Endothelial cell of hepatic sinusoid (primary cell): Measurements from ENCODE around the gene INAFM2.

Source experiments
- in situ Hi-C: cut with HindIII; loops from 2 replicates; pipeline ENCODE4 v1.10.0; 2017; ENCODE audit warnings: low sequenced_read_pairs

Gene INAFM2

DNA sequence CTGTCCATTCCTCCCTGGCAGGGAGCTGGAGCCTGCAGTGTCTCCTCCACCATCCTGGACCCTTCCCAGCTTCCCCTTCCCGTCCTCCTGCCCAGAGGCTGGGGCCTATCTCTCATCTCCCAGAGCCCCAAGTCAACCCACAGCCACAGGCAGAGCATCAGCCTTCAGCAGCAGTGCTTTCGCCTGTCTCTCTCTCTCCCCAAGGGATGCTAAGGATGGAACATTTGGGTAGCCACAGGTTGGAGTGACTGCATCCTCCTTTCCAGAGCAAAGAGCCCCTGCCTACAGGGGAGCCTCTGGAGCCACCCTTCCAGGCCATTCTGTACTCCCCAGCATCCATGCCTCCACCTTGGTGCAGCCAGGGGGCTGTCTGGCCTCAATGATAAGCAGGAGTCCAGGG, 19.9 kb upstream of the INAFM2 start:
- in situ Hi-C loops: no loop called here

DNA sequence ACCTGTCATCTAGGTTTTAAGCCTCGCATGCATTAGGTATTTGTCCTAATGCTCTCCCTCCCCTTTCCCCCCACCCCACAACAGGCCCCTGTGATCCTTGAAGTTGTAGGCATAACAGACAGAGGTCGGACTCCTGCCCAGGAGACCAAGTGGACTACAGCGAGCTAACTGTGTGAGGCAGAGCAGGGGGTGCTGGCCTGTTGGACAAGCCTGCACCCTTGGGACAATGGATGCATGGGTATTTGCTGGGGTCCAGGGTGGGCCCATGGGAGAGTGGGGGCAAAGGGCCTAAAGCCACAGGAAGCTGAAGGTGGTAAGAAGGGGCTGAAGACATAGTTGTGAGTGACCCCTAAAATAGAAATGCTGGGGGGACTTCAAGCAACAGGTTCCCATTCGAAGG, 18.2 kb upstream of the INAFM2 start:
- in situ Hi-C loops: loop anchor here (5.0 kb wide), 1 partner anchor 83 kb away; no protein-coding TSS in a partner anchor

DNA sequence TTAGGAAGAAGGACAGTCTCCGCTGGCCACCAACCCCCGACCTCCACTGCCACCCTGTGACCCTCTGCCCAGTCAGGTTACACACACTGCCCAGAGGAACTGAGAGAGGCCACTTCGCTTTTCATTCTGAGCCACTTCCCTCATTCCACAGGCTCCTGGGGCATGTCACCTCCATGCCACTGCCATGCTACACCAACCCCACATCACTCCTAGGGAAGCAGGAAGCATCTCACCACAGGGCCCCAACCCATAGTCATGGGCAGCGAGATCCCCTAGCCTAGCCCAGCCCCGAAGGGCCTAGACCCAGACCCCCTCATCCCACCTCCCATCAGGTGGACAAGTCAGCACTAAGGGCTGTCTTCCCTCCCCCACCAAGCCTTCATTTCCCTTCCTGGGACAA, 17.1 kb upstream of the INAFM2 start:
- in situ Hi-C loops: loop anchor here (5.0 kb wide), 1 partner anchor 84 kb away; no protein-coding TSS in a partner anchor

DNA sequence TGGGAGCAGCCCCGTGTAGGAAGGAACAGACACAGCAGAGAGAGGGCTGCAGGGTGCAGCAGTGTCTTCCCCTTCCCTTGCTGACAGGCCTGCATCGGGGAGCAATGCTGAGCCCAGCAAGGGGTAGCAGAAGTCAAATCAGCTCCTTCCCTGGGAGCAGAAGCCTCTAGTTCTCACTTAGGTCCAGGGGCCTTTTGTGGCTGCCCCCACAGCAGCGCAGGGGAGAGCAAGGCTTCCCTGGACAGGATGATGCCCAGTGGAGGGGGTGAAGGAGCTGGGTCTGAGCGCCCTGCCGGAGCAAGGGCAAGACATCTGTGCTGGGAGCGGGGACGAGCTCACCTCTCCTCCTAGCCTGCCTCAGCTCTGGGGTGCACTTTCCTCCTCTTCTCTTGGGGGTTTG, 16.6 kb upstream of the INAFM2 start:
- in situ Hi-C loops: loop anchor here (5.0 kb wide), 1 partner anchor 85 kb away; no protein-coding TSS in a partner anchor

DNA sequence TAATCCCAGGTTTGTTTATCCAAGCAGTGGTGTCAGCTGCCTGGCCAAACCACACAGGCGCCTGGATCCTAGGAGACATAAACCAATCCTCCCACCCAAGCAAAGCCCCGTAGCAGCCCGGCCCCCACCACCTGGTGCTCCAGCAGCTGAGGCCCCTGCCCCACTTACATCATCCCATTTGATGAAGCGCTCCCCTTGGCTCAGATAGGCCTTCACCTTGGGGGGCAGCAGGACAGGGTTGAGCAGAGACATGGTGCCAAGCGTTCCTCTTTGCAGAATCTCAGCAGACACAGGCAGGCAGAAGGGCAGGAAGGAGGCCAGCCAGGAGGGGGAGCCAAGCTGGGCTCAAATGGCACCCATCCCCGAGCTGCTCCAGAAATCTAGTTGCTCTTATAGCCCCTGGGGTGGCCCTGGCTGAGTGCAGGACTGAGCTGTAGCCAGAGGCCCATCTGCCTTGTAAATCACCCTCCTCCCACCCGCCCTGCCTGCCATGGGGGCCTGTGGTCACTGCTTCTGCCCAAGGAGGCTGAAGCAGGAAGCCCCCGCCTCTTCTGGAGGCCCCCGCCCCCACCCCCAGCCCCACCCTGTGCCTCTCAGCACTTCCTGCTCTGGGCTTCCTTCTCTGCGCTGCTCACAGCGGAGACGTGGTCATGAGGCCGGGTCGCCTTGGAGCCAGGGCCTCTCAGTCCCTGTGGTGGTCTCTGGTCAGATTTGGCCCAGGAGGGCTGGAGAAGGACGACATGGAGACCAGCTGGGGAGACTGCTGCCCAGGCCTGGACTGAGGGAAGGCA, 15.9 kb upstream of the INAFM2 start, which contains the start of gene PLCB2:
Gene PLCB2, minus strand, starts transcription at position 515 of the 791 bp plus-strand sequence. Its CDS starts 263 bp downstream, at position 252.
- in situ Hi-C loops: loop anchor here (5.0 kb wide), 1 partner anchor 85 kb away; no protein-coding TSS in a partner anchor

DNA sequence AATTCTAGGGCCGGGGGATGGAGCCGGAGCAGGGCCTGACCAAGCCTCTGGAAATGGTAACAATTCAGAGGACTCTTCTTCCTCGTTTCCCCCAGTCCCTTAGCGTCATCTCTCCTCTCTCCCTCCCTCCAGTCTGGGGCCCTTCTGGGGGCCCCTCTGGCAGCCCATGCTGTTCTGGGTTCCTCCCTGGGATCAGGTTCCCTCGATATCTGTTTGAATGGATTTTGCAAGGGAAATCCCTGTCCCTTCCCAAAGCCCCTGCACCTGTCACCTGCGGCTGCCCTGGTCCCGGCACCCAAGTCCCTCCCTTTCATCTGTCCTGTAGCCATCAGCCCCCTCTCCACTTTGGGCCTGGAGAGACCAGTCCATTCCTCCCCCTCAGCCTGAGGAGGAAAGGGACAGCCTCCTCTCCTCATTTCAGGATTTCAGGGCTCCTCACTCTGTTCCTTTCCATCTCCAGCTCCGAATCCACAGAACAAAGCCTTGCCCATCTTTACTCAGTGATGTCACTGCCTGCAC, 14.1 kb upstream of the INAFM2 start:
- in situ Hi-C loops: loop anchor here (5.0 kb wide), 1 partner anchor 87 kb away; no protein-coding TSS in a partner anchor

DNA sequence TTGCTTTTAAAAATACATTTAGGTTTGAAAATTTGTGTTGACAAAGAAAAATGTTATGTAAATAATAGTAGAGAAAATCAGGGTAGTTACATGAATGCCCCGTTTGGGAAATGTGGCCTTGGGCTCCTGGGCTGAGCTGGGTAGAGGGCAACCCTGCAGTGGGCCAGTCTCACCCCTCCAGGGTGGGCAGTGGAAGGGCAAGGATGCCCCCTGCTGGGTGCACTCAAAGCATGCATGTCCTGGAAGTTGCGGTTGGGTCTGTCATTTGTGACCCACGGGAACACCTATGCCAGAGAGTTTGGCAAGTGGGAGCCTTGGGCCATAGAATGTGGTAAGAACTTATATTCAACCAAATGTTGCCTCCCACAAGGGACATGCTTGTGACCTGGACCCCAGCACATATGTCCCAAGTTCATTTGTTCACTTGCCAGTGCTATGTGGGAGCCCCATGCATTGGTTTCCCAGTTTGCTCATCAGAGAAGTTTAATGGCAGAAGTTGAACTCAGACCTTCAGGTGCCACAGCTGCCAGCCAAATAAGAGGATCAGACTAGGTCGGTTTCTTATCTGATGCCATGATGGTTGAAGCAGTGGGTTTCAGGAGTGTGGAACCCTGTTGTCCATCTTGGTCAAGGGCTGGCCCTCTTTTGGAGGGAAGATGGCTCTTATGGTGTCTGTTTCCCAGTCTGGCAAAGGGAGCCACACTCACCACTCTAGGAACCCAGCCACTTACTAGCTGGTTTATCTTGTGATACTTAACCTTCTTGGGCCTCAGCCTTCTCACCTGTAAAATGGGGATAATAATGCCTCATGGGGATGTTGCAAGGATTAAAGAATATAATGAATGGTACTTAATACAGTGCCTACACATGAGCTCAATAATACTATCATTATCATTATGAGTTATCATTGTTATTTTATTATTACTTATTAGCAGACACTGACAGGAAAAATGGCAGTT, 13.2 kb upstream of the INAFM2 start:
- in situ Hi-C loops: no loop called here

DNA sequence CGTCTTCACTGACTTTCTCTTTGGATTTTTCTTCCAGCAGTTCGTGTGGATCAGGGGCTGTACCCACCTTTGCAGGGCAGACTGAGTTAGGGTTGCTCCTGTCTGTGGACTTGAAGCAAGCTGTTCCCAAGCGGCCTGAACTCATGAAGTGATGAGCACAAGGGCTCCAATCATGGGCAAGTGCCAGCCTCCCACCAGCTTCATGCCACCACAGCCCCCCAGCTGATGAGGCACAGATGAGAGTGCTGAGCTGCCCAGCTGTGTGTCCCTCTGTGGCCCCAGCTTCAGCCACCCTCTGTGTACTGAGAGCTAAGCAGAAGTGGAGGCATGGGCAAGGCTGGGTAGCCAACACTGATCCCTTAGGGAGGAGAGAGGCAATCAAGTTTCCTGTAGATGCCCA, 12.5 kb upstream of the INAFM2 start:
- in situ Hi-C loops: no loop called here

DNA sequence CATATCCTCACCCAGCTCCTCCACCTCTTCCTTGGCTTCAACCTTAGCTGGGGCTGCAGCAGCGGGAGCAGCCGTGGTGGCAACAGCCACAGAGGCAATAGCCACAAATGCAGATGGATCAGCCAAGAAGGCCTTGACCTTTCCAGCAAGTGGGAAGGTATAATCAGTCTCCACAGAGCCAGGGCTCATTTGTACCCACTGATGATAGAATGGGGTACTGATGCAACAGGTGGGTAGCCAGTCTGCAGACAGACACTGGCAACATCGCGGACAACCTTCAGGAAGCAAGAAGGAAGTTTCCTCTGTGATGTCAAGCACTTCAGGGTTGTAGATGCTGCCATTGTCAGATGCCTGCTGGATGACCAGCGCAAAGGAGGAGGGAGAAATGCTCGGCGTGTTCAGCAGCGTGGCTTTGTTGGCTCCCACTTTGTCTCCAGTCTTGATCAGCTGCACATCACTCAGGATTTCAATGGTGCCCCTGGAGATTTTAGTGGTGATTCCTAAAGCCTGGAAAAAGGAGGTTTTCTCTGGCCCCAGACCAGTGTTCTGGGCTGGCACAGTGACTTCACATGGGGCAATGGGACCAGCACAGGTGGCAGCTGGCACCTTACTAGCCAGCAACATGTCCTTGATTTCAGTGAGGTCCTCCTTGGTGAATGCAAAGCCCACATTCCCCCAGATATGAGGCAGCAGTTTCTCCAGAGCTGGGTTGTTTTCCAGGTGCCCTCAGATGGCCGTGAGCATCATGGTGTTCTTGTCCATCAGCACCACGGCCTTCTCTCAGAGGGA, 10.9 kb upstream of the INAFM2 start:
- in situ Hi-C loops: no loop called here

DNA sequence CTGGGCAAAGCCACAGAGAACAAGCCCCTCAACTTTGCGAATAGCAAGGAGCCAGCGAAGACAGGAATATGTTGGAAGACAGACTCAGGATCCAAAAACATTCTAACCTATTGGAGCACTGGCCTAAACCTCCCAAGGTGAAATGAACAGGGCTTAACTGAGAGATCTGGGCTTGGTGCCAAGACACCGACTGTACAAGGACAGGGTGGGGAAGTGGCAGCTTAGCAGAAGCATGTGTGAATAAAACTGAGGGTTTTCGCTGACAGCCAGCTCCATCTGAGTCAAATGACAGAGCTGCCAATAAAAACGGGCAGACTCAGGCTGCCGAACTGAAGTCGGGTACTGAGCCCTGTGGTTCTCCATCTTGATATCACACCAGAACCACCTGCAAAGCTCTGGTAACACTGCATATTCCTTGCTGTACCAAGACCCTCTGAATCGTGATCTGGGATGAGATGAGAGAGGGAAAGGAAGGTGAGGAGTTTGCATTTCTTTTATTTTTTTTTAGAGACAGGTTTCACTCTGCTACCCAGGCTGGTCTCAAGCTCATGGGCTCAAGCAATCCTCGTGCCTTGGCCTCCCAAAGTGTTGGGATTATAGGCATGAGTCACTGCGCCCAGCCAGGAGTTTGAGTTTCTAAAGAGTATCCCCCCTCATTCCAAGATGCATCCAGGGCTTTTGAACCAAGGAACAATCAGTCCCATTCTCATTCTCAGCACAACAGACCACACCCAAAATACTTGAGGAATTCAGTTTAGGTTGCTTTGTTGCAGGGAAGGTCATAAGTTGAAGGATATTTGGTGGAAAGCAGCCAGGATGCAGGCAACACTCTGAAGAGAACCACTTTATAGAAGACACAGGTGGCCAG, 9.7 kb upstream of the INAFM2 start:
- in situ Hi-C loops: no loop called here

DNA sequence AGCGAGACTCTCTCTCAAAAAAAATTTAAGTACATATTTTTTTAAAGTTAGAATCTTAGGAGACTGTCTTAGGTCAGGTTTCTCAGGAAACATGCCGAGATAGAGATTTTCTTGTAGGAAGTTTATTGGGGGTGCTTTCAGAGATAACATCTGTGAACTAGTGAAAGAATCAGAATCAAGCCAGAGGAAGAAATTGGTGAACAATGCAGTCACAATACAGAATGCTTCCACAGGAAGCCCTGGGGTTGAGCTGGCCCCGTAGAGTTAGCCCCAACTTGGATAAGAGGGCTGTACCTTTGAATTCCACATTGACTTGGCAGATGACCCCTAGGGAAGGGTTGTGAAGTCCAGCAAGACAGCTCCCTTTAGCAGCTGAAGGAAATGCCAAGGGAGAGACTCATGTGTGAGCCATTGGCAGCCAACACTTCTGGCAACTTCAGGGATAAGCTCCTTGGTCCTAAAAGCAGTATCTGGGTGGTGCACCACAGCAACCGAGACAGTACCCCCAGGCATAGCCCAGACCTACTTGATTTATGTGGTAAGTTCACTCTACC, 8.7 kb upstream of the INAFM2 start:
- in situ Hi-C loops: no loop called here

DNA sequence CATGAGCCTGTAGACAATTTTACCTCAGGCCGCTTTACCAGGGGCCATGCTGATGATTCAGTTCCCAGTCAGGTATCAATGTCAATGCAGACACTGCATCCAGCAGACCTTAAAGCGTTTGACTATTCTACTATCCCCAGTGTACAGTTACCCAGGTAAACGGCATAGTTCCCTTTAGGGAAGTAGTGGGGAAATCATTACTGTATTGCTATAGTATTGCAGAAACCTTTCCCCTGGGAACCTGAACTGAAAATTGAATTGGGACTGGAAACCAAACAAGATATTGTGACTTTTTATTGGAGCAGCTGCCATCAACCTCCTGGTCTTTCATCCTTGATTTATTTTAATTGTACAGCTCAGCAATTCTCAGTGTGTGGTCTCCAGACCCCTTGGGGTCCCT, 6.6 kb upstream of the INAFM2 start:
- in situ Hi-C loops: no loop called here

DNA sequence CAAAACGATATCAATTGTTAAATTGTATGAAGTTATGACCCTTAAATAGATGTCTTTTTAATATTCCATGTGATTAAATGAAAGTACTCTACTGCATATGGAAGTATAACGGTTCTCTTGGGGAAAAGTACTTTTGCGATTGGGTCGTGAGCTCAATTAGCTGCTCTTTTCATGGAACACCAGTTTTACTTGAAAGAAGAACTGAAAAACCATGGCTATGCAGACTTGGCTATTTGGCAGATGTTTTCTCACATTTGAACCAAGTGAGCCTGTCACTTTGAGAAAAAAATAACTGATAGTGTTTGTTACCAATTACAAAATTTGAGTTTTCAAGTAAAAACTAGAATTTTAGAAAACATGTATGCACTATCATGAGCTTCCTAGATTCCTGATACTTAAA, 5.9 kb upstream of the INAFM2 start:
- in situ Hi-C loops: no loop called here

DNA sequence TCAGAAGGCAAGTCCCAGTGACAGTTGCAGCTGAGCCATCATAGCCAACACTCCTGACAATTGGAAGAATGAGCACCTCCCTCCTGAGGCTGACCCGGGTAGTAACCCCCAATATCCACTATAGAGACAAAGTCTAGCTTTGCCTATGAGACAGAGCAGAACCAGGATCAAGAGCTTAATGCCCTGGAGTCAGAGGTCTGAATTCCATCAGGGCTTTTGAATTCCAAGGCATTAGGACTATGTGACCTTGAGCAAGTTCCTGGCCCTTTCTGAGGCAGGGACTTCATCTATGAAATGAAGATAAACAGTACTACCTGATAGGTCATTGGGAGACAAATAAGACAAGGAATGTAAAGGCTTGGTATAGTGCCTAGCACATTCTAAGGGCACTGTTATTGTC, 3.1 kb upstream of the INAFM2 start:
- in situ Hi-C loops: loop anchor here (5.0 kb wide), 1 partner anchor 37 kb away; the partner anchor contains the start of gene DISP2

DNA sequence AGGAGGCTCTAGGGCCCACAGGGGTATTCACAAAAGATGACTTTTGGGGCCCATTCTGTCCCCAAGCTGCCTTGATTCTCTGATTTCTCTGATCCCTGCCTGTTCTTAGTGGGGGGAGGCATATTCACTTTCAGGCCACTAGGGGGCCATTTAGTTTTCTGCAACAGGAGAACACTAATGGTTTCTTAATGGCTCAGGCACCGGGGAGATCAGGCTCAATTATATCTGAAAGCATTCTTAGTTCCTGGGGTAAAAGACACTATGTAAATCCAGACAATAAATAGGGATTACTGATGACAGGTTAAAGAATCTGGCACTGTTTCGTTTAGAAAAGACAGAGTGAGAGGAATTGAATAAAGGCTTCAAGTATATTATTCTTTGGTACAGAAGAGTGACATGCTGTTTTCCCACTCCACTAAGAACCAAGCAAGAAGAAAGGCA, 2.5 kb upstream of the INAFM2 start:
- in situ Hi-C loops: loop anchor here (5.0 kb wide), 1 partner anchor 36 kb away; the partner anchor contains the start of gene DISP2

DNA sequence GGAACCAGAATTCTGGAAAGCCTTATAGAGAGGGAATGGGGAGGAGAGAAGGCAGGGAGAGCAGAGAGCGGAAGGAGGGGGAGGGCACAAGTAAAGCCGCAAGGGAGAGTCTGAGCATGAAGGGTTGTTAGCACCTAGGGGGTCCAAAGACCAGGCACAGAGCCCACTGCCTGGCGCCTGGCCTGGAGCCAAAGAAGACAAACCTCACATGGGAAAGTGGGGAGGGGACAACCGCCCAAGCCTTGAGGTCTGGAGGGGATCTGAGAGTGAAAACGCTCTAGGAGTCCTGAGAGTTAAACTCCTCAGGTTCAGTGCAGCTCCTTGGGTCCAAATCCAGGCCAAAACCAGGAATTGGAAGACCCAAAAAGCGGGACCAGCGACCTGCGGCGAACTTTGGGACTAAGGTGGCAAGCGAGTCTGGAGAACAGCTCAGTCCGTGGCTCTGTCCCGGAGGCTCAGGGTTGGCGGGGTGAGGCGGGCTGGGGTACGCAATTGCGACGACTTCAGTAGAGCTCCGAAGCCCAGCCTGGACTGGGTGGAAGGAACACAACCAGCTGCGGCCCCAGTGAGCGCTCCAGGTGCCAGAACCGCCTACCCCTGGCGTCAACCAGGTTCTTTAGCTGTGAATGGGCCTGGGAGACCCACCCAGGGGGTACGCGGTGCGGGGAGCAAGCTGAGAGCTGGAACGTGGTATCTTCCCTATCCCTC, 807 bp upstream of the INAFM2 start:
- in situ Hi-C loops: loop anchor here (5.0 kb wide), 1 partner anchor 35 kb away; the partner anchor contains the start of gene DISP2

DNA sequence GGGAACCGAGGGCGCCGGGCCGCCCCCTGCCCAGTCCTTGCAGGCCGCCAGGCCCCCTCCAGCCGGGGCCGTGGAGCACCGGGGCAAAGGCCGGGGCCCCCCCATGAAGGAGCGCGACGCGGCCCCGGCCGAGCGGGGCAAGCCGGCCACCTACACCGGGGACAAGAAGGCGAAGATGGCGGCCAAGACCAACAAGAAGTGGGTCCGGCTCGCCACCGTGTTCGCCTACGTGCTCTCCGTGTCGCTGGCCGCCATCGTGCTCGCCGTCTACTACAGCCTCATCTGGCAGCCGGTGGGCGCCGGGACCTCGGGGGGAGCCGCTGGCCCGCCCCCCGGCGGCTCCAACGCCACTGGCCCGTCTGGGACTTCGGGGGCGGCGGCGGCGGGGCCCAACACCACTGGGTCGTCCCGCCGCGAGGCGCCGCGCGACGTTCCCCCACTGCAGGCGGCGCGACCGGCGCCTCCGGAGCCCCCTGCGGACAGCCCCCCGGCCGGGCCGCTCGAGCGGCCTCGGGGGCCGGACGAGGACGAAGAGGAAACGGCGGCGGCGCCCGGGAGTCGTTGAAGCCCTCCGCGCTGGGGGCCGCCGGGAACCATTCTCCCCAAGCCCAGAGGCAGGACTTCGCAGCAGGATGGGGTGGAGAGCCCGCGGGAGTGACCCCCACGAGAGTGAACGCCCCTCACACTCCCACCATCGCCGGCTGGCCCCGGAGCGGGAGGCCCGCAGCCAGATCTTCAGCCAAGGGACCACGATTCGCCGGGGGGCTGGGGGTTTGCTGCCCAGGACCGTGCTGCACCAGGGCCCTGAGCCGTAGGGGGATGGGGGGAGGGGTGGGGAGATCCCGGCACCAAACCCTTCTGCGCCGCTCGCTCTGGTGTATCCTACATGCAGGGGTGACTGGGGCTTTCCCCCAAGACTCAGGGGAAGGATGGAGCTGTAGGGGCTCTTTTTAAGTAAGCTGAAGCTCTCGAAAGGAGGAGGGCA, 753 bp downstream of the INAFM2 start:
- in situ Hi-C loops: loop anchor here (5.0 kb wide), 1 partner anchor 33 kb away; the partner anchor contains the start of gene DISP2
